ENCODE results near the gene AUP1. TPM values are rescaled to one million over a fixed set of nuclear protein-coding genes. Genes with fewer than 3 reads are reported as not detected.

The AUP1 gene
- polyA plus RNA-seq, 4 donors, result 136 to 237 (median 190) TPM

DNA sequence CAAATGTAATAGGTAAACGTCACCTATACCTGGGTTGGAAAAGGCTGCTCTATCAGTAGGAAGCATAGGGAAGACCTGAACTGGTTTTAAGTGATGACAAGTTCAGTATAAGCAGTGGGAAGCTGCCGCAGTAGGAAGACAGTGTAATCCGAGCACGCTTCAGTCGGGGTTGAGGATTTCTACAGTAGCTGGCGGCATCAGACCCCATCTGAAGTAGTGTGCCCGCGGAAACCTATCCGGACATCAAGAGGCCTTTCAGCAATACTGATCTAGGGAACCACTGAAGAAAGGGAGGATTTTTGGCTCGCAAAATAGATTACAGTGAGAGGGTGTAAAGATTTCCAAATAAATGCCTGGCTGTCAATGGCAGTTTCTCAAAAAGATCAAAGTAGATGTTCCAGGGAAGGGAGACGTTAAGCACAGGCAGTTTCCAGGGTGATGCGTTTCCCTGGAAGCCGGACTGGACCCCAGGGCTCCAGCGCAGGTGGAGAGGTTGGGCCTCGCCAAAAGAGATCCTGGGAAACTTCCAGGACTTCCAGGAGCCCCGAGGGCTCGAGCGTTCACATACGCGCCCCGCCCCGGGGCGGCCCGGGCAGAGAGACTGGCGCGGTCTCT is 18.9 kb upstream of the AUP1 start:
- Histone ChIP-seq H3K36me3 (ENCODE audit: control insufficient read depth in 3 of 3, insufficient read depth in 2 of 3, low read depth in 1 of 3, low read length in 3 of 3) (no peaks in the 10 kb centered on the region), H3K27me3 (ENCODE audit: control insufficient read depth in 3 of 3, insufficient read depth in 3 of 3, low read length in 3 of 3) (peaks cover 0 to 51% (median 3%) of the 10 kb centered on the region in 3 donors), H3K9me3 (ENCODE audit: control insufficient read depth in 2 of 2, insufficient read depth in 1 of 2, low read depth in 1 of 2, low read length in 1 of 2) (no peaks in the 10 kb centered on the region), H3K4me3 (ENCODE audit: low read depth in 1 of 3, low read length in 3 of 3) (peak overlapping the region; percentile 19 to 42 (median 39)), H3K27ac (ENCODE audit: low read depth in 1 of 3, low read length in 2 of 3) (peak overlapping the region in 1 of 3 donors; percentile 14), H3K4me1 (ENCODE audit: control insufficient read depth in 3 of 3, insufficient read depth in 2 of 3, low read depth in 1 of 3, low read length in 2 of 3) (peaks cover 0 to 17% (median 3%) of the 10 kb centered on the region in 3 donors)
- DNase-seq, result no peak
- WGBS, 3 donors, result 15 to 18% (median 15%) methylated on average over 25 to 26 of the region's 26 CpGs
- FAIRE-seq, result no peak

DNA sequence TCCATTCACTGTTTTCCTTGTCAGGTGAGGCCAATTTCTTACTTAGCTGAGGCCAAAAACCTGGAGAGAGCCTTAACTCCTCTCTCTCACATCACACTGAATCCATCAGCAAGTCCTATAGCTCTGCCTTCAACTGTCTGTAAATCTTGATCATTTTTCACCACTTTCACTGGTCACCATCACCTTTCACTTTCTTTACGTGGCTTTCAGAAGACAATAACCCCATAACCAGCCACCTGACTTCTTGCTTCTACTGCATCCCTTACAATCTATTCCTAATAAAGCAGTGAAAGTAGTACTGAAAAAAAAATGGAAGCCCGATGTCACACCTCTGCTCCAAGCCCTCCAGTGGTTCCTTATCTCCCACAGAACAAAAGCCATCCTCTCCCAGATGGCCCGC is 16.5 kb upstream of the AUP1 start:
- Histone ChIP-seq H3K4me1 (ENCODE audit: control insufficient read depth in 3 of 3, insufficient read depth in 2 of 3, low read depth in 1 of 3, low read length in 2 of 3) (peaks cover 0 to 11% (median 3%) of the 10 kb centered on the region in 3 donors), H3K27me3 (ENCODE audit: control insufficient read depth in 3 of 3, insufficient read depth in 3 of 3, low read length in 3 of 3) (peaks cover 0 to 30% (median 3%) of the 10 kb centered on the region in 3 donors), H3K9me3 (ENCODE audit: control insufficient read depth in 2 of 2, insufficient read depth in 1 of 2, low read depth in 1 of 2, low read length in 1 of 2) (no peaks in the 10 kb centered on the region), H3K4me3 (ENCODE audit: low read depth in 1 of 3, low read length in 3 of 3) (no peak overlapping the region), H3K36me3 (ENCODE audit: control insufficient read depth in 3 of 3, insufficient read depth in 2 of 3, low read depth in 1 of 3, low read length in 3 of 3) (no peaks in the 10 kb centered on the region), H3K27ac (ENCODE audit: low read depth in 1 of 3, low read length in 2 of 3) (no peak overlapping the region)
- 73 to 84% (median 73%) methylated on average over 3 of the region's 3 CpGs for WGBS, 3 donors
- DNase-seq (no peak), FAIRE-seq (no peak)

- FAIRE-seq, result no peak
Observed at GRCh38 chr2:74544634-74545033, 15.1 kb upstream of the AUP1 start.

DNA sequence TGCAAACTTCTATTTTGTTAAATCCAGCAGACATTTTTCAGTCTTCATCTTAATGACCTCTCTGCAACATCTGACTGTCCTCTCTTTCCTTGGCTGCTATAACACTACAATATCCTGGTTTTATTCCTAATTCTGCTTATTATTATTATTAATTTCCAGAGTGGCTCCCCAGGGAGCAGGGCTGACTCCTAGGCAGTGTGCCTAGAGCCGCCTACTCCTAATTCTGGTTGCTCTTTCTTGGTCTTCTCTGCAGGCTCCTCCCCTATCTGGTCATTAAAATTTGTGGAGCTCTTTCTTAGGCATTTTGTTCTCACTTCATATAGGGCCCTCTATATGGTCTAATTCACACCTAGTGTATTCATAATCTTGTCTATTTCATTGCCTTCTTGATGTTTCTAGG is 13.5 kb upstream of the AUP1 start:
- no peaks in the 10 kb centered on the region for H3K4me1 ChIP-seq (ENCODE audit: control insufficient read depth in 3 of 3, insufficient read depth in 2 of 3, low read depth in 1 of 3, low read length in 2 of 3)
- H3K27ac ChIP-seq (ENCODE audit: low read depth in 1 of 3, low read length in 2 of 3), result no peak overlapping the region
- DNase-seq (no peak), FAIRE-seq (no peak)
- peaks cover 0 to 23% (median 0%) of the 10 kb centered on the region in 3 donors for H3K27me3 ChIP-seq (ENCODE audit: control insufficient read depth in 3 of 3, insufficient read depth in 3 of 3, low read length in 3 of 3)
- no peak overlapping the region for H3K4me3 ChIP-seq (ENCODE audit: low read depth in 1 of 3, low read length in 3 of 3)
- 80 to 100% (median 86%) methylated on average over 1 of the region's 1 CpG for WGBS, 3 donors
- no peaks in the 10 kb centered on the region for H3K9me3 ChIP-seq (ENCODE audit: control insufficient read depth in 2 of 2, insufficient read depth in 1 of 2, low read depth in 1 of 2, low read length in 1 of 2)
- H3K36me3 ChIP-seq (ENCODE audit: control insufficient read depth in 3 of 3, insufficient read depth in 2 of 3, low read depth in 1 of 3, low read length in 3 of 3), result no peaks in the 10 kb centered on the region

More at GRCh38 chr2:74544634-74545033, 15.1 kb upstream of the AUP1 start:
- H3K36me3 ChIP-seq (ENCODE audit: control insufficient read depth in 3 of 3, insufficient read depth in 2 of 3, low read depth in 1 of 3, low read length in 3 of 3), result no peaks in the 10 kb centered on the region
- no peak overlapping the region for H3K27ac ChIP-seq (ENCODE audit: low read depth in 1 of 3, low read length in 2 of 3)
- no peaks in the 10 kb centered on the region for H3K9me3 ChIP-seq (ENCODE audit: control insufficient read depth in 2 of 2, insufficient read depth in 1 of 2, low read depth in 1 of 2, low read length in 1 of 2)
- H3K4me3 ChIP-seq (ENCODE audit: low read depth in 1 of 3, low read length in 3 of 3), result no peak overlapping the region
- WGBS, 3 donors, result 44 to 76% (median 63%) methylated on average over 3 of the region's 3 CpGs
- H3K27me3 ChIP-seq (ENCODE audit: control insufficient read depth in 3 of 3, insufficient read depth in 3 of 3, low read length in 3 of 3), result peaks cover 0 to 21% (median 0%) of the 10 kb centered on the region in 3 donors
- peak in 1 of 2 donors; percentile 34 for DNase-seq
- H3K4me1 ChIP-seq (ENCODE audit: control insufficient read depth in 3 of 3, insufficient read depth in 2 of 3, low read depth in 1 of 3, low read length in 2 of 3), result peaks cover 0 to 11% (median 0%) of the 10 kb centered on the region in 3 donors

GRCh38 chr2:74540291-74540690 is 10.8 kb upstream of the AUP1 start:
- DNase-seq, result no peak
- Histone ChIP-seq H3K4me3 (ENCODE audit: low read depth in 1 of 3, low read length in 3 of 3) (no peak overlapping the region), H3K4me1 (ENCODE audit: control insufficient read depth in 3 of 3, insufficient read depth in 2 of 3, low read depth in 1 of 3, low read length in 2 of 3) (no peaks in the 10 kb centered on the region), H3K27me3 (ENCODE audit: control insufficient read depth in 3 of 3, insufficient read depth in 3 of 3, low read length in 3 of 3) (peaks cover 0 to 38% (median 0%) of the 10 kb centered on the region in 3 donors), H3K36me3 (ENCODE audit: control insufficient read depth in 3 of 3, insufficient read depth in 2 of 3, low read depth in 1 of 3, low read length in 3 of 3) (no peaks in the 10 kb centered on the region), H3K27ac (ENCODE audit: low read depth in 1 of 3, low read length in 2 of 3) (no peak overlapping the region), H3K9me3 (ENCODE audit: control insufficient read depth in 2 of 2, insufficient read depth in 1 of 2, low read depth in 1 of 2, low read length in 1 of 2) (no peaks in the 10 kb centered on the region)
- WGBS, 3 donors, result 71 to 89% (median 83%) methylated on average over 5 of the region's 5 CpGs
- no peak for FAIRE-seq

- FAIRE-seq (no peak), DNase-seq (no peak)
- WGBS, 3 donors, result 57 to 80% (median 67%) methylated on average over 7 of the region's 7 CpGs
- H3K27me3 ChIP-seq (ENCODE audit: control insufficient read depth in 3 of 3, insufficient read depth in 3 of 3, low read length in 3 of 3), result peaks cover 0 to 38% (median 0%) of the 10 kb centered on the region in 3 donors
- H3K9me3 ChIP-seq (ENCODE audit: control insufficient read depth in 2 of 2, insufficient read depth in 1 of 2, low read depth in 1 of 2, low read length in 1 of 2), result no peaks in the 10 kb centered on the region
- peaks cover 0 to 1% (median 0%) of the 10 kb centered on the region in 3 donors for H3K36me3 ChIP-seq (ENCODE audit: control insufficient read depth in 3 of 3, insufficient read depth in 2 of 3, low read depth in 1 of 3, low read length in 3 of 3)
- H3K4me1 ChIP-seq (ENCODE audit: control insufficient read depth in 3 of 3, insufficient read depth in 2 of 3, low read depth in 1 of 3, low read length in 2 of 3), result no peaks in the 10 kb centered on the region
- no peak overlapping the region for H3K4me3 ChIP-seq (ENCODE audit: low read depth in 1 of 3, low read length in 3 of 3)
- no peak overlapping the region for H3K27ac ChIP-seq (ENCODE audit: low read depth in 1 of 3, low read length in 2 of 3)
Observed at GRCh38 chr2:74538881-74539339, 9.4 kb upstream of the AUP1 start.

GRCh38 chr2:74537140-74537539 is 7.6 kb upstream of the AUP1 start:
- no peak for DNase-seq
- WGBS, 3 donors, result 70 to 75% (median 72%) methylated on average over 4 of the region's 4 CpGs
- H3K36me3 ChIP-seq (ENCODE audit: control insufficient read depth in 3 of 3, insufficient read depth in 2 of 3, low read depth in 1 of 3, low read length in 3 of 3), result peaks cover 0 to 15% (median 0%) of the 10 kb centered on the region in 3 donors
- H3K27ac ChIP-seq (ENCODE audit: low read depth in 1 of 3, low read length in 2 of 3), result no peak overlapping the region
- no peak overlapping the region for H3K4me3 ChIP-seq (ENCODE audit: low read depth in 1 of 3, low read length in 3 of 3)
- no peaks in the 10 kb centered on the region for H3K9me3 ChIP-seq (ENCODE audit: control insufficient read depth in 2 of 2, insufficient read depth in 1 of 2, low read depth in 1 of 2, low read length in 1 of 2)
- peaks cover 0 to 38% (median 0%) of the 10 kb centered on the region in 3 donors for H3K27me3 ChIP-seq (ENCODE audit: control insufficient read depth in 3 of 3, insufficient read depth in 3 of 3, low read length in 3 of 3)
- no peaks in the 10 kb centered on the region for H3K4me1 ChIP-seq (ENCODE audit: control insufficient read depth in 3 of 3, insufficient read depth in 2 of 3, low read depth in 1 of 3, low read length in 2 of 3)
- FAIRE-seq, result no peak

GRCh38 chr2:74536166-74536950 is 6.9 kb upstream of the AUP1 start:
- 78 to 87% (median 79%) methylated on average over 23 of the region's 23 CpGs for WGBS, 3 donors
- no peaks in the 10 kb centered on the region for H3K9me3 ChIP-seq (ENCODE audit: control insufficient read depth in 2 of 2, insufficient read depth in 1 of 2, low read depth in 1 of 2, low read length in 1 of 2)
- DNase-seq (no peak), FAIRE-seq (no peak)
- H3K4me1 ChIP-seq (ENCODE audit: control insufficient read depth in 3 of 3, insufficient read depth in 2 of 3, low read depth in 1 of 3, low read length in 2 of 3), result no peaks in the 10 kb centered on the region
- no peak overlapping the region for H3K27ac ChIP-seq (ENCODE audit: low read depth in 1 of 3, low read length in 2 of 3)
- peaks cover 0 to 15% (median 0%) of the 10 kb centered on the region in 3 donors for H3K36me3 ChIP-seq (ENCODE audit: control insufficient read depth in 3 of 3, insufficient read depth in 2 of 3, low read depth in 1 of 3, low read length in 3 of 3)
- H3K27me3 ChIP-seq (ENCODE audit: control insufficient read depth in 3 of 3, insufficient read depth in 3 of 3, low read length in 3 of 3), result peaks cover 0 to 38% (median 0%) of the 10 kb centered on the region in 3 donors
- no peak overlapping the region for H3K4me3 ChIP-seq (ENCODE audit: low read depth in 1 of 3, low read length in 3 of 3)

All from small intestine (tissue), 7 donors.